GM18909 (cell line): ENCODE measurements around the gene SLC20A1.

ENCODE experiments used
- ATAC-seq: cut with Tn5 transposase; IDR thresholded peaks from one replicate; pipeline ENCODE4 v1.9.1; 2021; ENCODE audit warnings: mild to moderate bottlenecking; ENCODE audit not compliant: unreplicated experiment, poor library complexity

SLC20A1 gene

GRCh38 chr2:112674229-112674628 is 28.5 kb downstream of the SLC20A1 start:
- no peak for ATAC-seq

- no peak for ATAC-seq
These were observed 33.7 kb downstream of the SLC20A1 start for GRCh38 chr2:112679484-112679883.

GRCh38 chr2:112680666-112681101 is 34.9 kb downstream of the SLC20A1 start:
- ATAC-seq = no peak

- no peak for ATAC-seq
These were observed 36.4 kb downstream of the SLC20A1 start for GRCh38 chr2:112682101-112682500.

GRCh38 chr2:112683550-112684414 is 38.0 kb downstream of the SLC20A1 start:
- no peak for ATAC-seq

- ATAC-seq = no peak
These were observed 38.7 kb downstream of the SLC20A1 start for GRCh38 chr2:112684415-112684775.

- no peak for ATAC-seq
These were observed 39.6 kb downstream of the SLC20A1 start for GRCh38 chr2:112685271-112685884.

- no peak for ATAC-seq
These were observed 40.8 kb downstream of the SLC20A1 start for GRCh38 chr2:112686348-112687217.

- ATAC-seq = no peak
These were observed 41.8 kb downstream of the SLC20A1 start for GRCh38 chr2:112687522-112687921.

GRCh38 chr2:112688086-112688880 is 42.5 kb downstream of the SLC20A1 start:
- no peak for ATAC-seq

GRCh38 chr2:112690853-112691401 is 45.2 kb downstream of the SLC20A1 start:
- ATAC-seq = peak; percentile 56

- no peak for ATAC-seq
These were observed 46.1 kb downstream of the SLC20A1 start for GRCh38 chr2:112691881-112692281.

- peak; percentile 93 for ATAC-seq
These were observed 46.8 kb downstream of the SLC20A1 start for GRCh38 chr2:112692495-112692911.

- ATAC-seq = no peak
These were observed 47.2 kb downstream of the SLC20A1 start for GRCh38 chr2:112692918-112693317.

GRCh38 chr2:112693596-112693995 is 47.9 kb downstream of the SLC20A1 start:
- no peak for ATAC-seq

- ATAC-seq = no peak
These were observed 48.4 kb downstream of the SLC20A1 start for GRCh38 chr2:112694182-112694581.

- no peak for ATAC-seq
These were observed 53.2 kb downstream of the SLC20A1 start for GRCh38 chr2:112698834-112699515.

GRCh38 chr2:112699984-112700667 is 54.4 kb downstream of the SLC20A1 start:
- no peak for ATAC-seq

- no peak for ATAC-seq
These were observed 55.3 kb downstream of the SLC20A1 start for GRCh38 chr2:112701052-112701451.
